ENCODE data around the gene AFP.

GRCh38 chr4:73409012-73409862, 26.8 kb upstream of the AFP start:
- TF ChIP-seq CTCF (IDR thresholded peaks at IDR 0.05; ENCODE audit: insufficient read depth, low read length, poor library complexity, severe bottlenecking): no peak
- no peak for TF ChIP-seq EZH2phosphoT487 (conservative IDR thresholded peaks at IDR 0.05; ENCODE audit: low read length)
